Esophagus muscularis mucosa (tissue), 4 donors: Measurements from ENCODE around the gene MPHOSPH8. TPM values are rescaled to one million over a fixed set of nuclear protein-coding genes. Genes with fewer than 3 reads are reported as not detected.
"Not testable (repeated sequence)": the region's sequence is repeated elsewhere in the genome, so short reads cannot be mapped to it uniquely, and the experiment has no call there.

Experiments used
- DNase-seq: peaks from one replicate; pipeline ENCODE4 v3.0.0-alpha.2; 2017; ENCODE audit errors: extremely low spot score
- H3K27ac ChIP-seq, 4 donors: fragments of 200-600 bp; sonication (generic); replicated peaks in 1 of 4; 1 replicate in 3 of 4; 2 replicates in 1 of 4; pipeline ENCODE4 v1.5.1; 2016 to 2019; ENCODE audit warnings: mild to moderate bottlenecking in 1 of 4
- H3K27me3 ChIP-seq, 4 donors: fragments of 200-600 bp; sonication (generic); one replicate each; pipeline versions ENCODE4 v1.5.1 to v1.6.0; 2016 to 2019
- H3K36me3 ChIP-seq, 4 donors: fragments of 200-600 bp; sonication (generic); one replicate each; pipeline ENCODE4 v1.5.1; 2016 to 2019
- H3K4me1 ChIP-seq, 4 donors: fragments of 200-600 bp; sonication (generic); one replicate each; pipeline ENCODE4 v1.5.1; 2016 to 2019
- H3K4me3 ChIP-seq, 4 donors: fragments of 200-600 bp; sonication (generic); 1 replicate in 2 of 4; 2 replicates in 2 of 4; pipeline ENCODE4 v1.5.1; 2016 to 2019; ENCODE audit warnings: mild to moderate bottlenecking in 4 of 4, moderate library complexity in 1 of 4
- H3K9me3 ChIP-seq, 4 donors: fragments of 200-600 bp; sonication (generic); 1 replicate in 3 of 4; 2 replicates in 1 of 4; pipeline ENCODE4 v1.5.1; 2016 to 2019
- CTCF ChIP-seq, 3 experiments: fragments of 200-600 bp in 2 of 3; fragments of 450-650 bp in 1 of 3; sonication (generic) in 2 of 3; IDR thresholded peaks; one replicate each; pipeline ENCODE4 v1.5.1; 2017 to 2019; ENCODE audit warnings: antibody characterized with exemption in 3 of 3, mild to moderate bottlenecking in 2 of 3, moderate library complexity in 1 of 3
- EP300 ChIP-seq: sonication (generic); formaldehyde crosslinking; IDR thresholded peaks from one replicate; pipeline ENCODE4 v1.6.1; 2017; ENCODE audit warnings: antibody characterized with exemption
- POLR2A ChIP-seq: fragments of 450-650 bp; IDR thresholded peaks from one replicate; pipeline ENCODE4 v1.6.1; 2017; ENCODE audit warnings: antibody characterized with exemption, moderate library complexity, mild to moderate bottlenecking, low read depth
- POLR2AphosphoS5 ChIP-seq, 2 donors: sonication (generic); formaldehyde crosslinking; IDR thresholded peaks; one replicate each; pipeline ENCODE4 v1.6.1; 2017; ENCODE audit warnings: antibody characterized with exemption in 2 of 2
- WGBS: methylation state at CpG from one replicate; pipeline ENCODE4 v1.1.5; 2018; 5-methylcytosine and 5-hydroxymethylcytosine counted together
- intact Hi-C: fragments of 100-400 bp; cut with DNase I; formaldehyde crosslinking; loops from one replicate; pipeline ENCODE4 v1.15.1; 2023
- total RNA-seq, 4 donors: library from RNA; depleted of rRNA; stranded (reverse); fragments of >200 nt; gene quantifications; one replicate each; pipeline versions ENCODE4 v1.1.0 to v1.2.1, GENCODE V29; 2016

Gene MPHOSPH8
- total RNA-seq, 4 donors from 2014 or later, result 34.1 to 40.3 (median 39.0) TPM

- Histone ChIP-seq H3K27me3 (no peaks in the 10 kb centered on the region), H3K4me3 (no peak overlapping the region), H3K9me3 (no peaks in the 10 kb centered on the region), H3K4me1 (peaks cover 0 to 4% (median 2%) of the 10 kb centered on the region in 4 donors), H3K27ac (no peak overlapping the region), H3K36me3 (no peaks in the 10 kb centered on the region)
- TF ChIP-seq CTCF (IDR thresholded peaks at IDR 0.05) (no peak), EP300 (no peak), POLR2AphosphoS5 (IDR thresholded peaks at IDR 0.05) (no peak), POLR2A (no peak)
- intact Hi-C loops, result no loop called here
- no peak for DNase-seq
These were observed 52.0 kb downstream of the MPHOSPH8 start for GRCh38 chr13:19685437-19685836.

DNA sequence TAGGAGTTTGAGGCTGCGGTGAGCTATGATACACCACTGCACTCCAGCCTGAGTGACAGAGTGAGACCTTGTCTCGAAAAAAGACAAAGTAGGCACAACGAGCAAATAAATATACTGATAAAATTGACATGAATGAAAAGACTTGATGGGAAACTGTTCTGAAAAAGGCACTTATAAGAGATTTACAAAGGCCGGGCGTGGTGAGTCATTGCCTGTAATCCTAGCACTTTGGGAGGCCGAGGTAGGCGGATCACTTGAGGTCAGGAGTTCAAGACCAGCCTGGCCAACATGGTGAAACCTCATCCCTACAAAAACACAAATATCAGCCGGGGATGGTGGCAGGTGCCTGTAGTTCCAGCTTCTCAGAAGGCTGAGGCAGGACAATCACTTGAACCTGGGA is 58.0 kb downstream of the MPHOSPH8 start:
- not testable (repeated sequence) for H3K4me3 ChIP-seq
- 95% methylated on average over 8 of the region's 8 CpGs for WGBS

GRCh38 chr13:19695428-19695827 is 62.0 kb downstream of the MPHOSPH8 start:
- no peaks in the 10 kb centered on the region for H3K27me3 ChIP-seq
- peaks cover 0 to 4% (median 0%) of the 10 kb centered on the region in 4 donors for H3K4me1 ChIP-seq
- no peak for TF ChIP-seq CTCF (IDR thresholded peaks at IDR 0.05)
- no peak for TF ChIP-seq POLR2A
- no peak for TF ChIP-seq POLR2AphosphoS5 (IDR thresholded peaks at IDR 0.05)
- TF ChIP-seq EP300, result no peak
- 86% methylated on average over 1 of the region's 1 CpG for WGBS
- no peak overlapping the region for H3K4me3 ChIP-seq
- peaks cover 0 to 10% (median 7%) of the 10 kb centered on the region in 4 donors for H3K36me3 ChIP-seq
- no peak for DNase-seq
- H3K9me3 ChIP-seq, result no peaks in the 10 kb centered on the region
- no peak overlapping the region for H3K27ac ChIP-seq
- intact Hi-C loops, result no loop called here

More for the DNA sequence above, 58.0 kb downstream of the MPHOSPH8 start:
- H3K9me3 ChIP-seq, DNase-seq, H3K4me1 ChIP-seq, H3K27me3 ChIP-seq, H3K27ac ChIP-seq, intact Hi-C loops: not testable (repeated sequence)
- peaks cover 0 to 10% (median 7%) of the 10 kb centered on the region in 4 donors for H3K36me3 ChIP-seq

DNA sequence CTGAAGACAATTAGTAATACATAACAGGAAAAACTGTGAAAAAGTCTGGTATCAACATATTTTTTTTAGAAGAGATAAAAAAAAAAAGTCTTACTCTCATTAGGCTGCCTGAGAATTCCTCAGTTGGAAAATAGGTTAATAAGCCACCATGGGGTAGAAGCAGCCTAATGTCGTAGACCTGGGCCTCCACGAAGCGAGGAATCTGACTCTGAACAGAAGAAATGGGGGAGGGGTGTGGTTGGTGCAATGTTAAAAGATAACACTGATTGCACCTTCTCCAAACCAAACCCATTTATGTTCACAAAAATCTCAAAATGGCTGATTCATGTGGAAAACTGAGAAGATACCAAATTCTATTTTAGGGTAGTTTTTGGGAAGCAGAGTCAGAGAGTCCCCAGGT is 62.4 kb downstream of the MPHOSPH8 start:
- 77% methylated on average over 3 of the region's 3 CpGs for WGBS
- H3K36me3 ChIP-seq, result peaks cover 0 to 10% (median 7%) of the 10 kb centered on the region in 4 donors
- no peak overlapping the region for H3K27ac ChIP-seq
- H3K4me3 ChIP-seq, result no peak overlapping the region
- TF ChIP-seq CTCF (IDR thresholded peaks at IDR 0.05) (no peak), POLR2A (no peak), EP300 (no peak), POLR2AphosphoS5 (IDR thresholded peaks at IDR 0.05) (no peak)
- H3K4me1 ChIP-seq, result peaks cover 0 to 4% (median 0%) of the 10 kb centered on the region in 4 donors
- intact Hi-C loops, result no loop called here
- H3K27me3 ChIP-seq, result no peaks in the 10 kb centered on the region
- no peaks in the 10 kb centered on the region for H3K9me3 ChIP-seq
- DNase-seq, result no peak

DNA sequence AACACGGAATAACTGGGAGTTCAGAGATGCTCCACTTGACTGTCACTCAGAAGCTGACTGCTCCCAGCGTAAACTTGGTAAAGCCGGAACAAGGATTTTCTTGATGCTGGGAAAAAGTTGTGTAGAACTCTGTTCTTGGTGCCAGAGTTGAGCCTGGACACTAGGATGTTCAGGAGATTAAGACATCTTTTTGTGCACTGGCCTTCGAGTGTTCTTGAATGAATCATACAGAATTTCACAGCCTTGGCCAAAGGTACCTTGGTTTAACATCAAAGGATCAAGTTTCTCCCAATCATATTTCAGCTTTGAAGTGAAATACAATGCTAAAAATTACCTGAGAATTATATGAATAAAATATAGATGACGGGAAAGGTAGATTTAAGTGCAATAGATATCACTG is 67.5 kb downstream of the MPHOSPH8 start:
- H3K36me3 ChIP-seq, H3K4me1 ChIP-seq, H3K9me3 ChIP-seq, H3K27ac ChIP-seq, H3K27me3 ChIP-seq, DNase-seq, H3K4me3 ChIP-seq: not testable (repeated sequence)
- intact Hi-C loops, result loop anchor here (10.0 kb wide), 1 partner anchor 496 kb away; no protein-coding TSS in a partner anchor
- 82% methylated on average over 3 of the region's 5 CpGs for WGBS

DNA sequence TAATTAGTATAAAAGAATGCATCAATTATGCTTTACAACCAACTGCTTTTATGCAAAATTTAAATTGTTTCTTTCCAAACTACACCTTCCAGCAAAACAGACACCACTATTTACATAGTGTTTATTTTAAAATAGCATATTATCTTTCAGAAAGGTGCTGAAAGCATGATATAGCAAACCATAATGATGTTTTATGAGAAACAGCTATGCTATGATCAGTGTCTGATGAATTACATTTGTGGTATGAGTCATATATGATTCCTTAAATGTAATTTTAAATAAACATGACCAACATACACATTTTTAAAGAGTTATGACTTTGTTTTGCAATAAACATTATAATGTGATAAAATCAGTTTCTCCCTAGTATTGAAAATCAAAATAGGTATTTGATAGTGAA is 68.2 kb downstream of the MPHOSPH8 start:
- not testable (repeated sequence) for H3K27me3 ChIP-seq, DNase-seq, H3K36me3 ChIP-seq, H3K9me3 ChIP-seq, H3K4me3 ChIP-seq, H3K4me1 ChIP-seq, H3K27ac ChIP-seq
- intact Hi-C loops, result loop anchor here (10.0 kb wide), 1 partner anchor 497 kb away; no protein-coding TSS in a partner anchor

DNA sequence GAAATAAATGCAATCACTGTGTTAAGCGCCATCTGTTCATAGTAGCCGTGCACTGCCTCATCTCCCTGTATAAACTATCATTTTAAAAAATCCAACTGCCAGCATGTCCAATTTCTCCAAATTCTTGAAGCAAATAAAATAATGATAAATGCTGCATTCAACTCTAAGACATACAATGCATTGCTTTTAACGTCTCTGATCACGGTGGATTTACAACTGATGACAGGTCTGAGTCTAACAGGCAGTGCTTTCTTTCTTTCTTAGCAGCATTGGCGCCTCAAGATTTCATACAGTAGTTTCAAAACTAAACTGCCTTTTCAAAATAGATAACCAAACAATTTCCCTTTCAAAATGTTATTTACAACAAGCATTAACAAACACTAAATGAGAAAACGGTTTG is 70.8 kb downstream of the MPHOSPH8 start:
- not testable (repeated sequence) for H3K4me1 ChIP-seq, H3K4me3 ChIP-seq, H3K27ac ChIP-seq, DNase-seq, H3K27me3 ChIP-seq, H3K9me3 ChIP-seq, H3K36me3 ChIP-seq
- WGBS, result 83% methylated on average over 6 of the region's 6 CpGs
- intact Hi-C loops, result loop anchor here (10.0 kb wide), 1 partner anchor 499 kb away; no protein-coding TSS in a partner anchor

DNA sequence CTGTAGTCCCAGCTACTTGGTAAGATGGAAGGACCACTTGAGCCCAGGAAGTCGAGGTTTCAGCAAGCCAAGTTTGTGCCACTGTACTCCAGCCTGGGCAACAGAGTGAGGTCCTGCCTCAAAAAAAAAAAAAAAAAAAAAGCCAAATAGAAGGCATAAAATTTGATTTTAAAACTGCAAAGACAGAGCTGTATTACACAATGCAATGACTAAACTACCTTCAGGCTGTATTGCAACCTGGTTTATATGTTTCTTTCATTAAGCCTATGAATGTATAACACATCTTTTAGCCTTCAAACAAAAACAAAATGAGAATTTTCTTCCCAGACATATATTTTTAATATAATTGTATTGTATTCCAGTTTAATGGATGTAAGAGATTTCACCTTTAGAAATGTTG is 75.6 kb downstream of the MPHOSPH8 start:
- not testable (repeated sequence) for H3K27me3 ChIP-seq
- 92% methylated on average over 1 of the region's 1 CpG for WGBS
- intact Hi-C loops, result loop anchor here (10.0 kb wide), 1 partner anchor 504 kb away; no protein-coding TSS in a partner anchor

GRCh38 chr13:19709782-19710181 is 76.3 kb downstream of the MPHOSPH8 start:
- not testable (repeated sequence) for DNase-seq, H3K27me3 ChIP-seq, H3K27ac ChIP-seq, H3K4me1 ChIP-seq, H3K36me3 ChIP-seq, H3K4me3 ChIP-seq, H3K9me3 ChIP-seq
- intact Hi-C loops, result loop anchor here (10.0 kb wide), 1 partner anchor 505 kb away; no protein-coding TSS in a partner anchor

More for the DNA sequence above, 75.6 kb downstream of the MPHOSPH8 start:
- not testable (repeated sequence) for H3K4me1 ChIP-seq, H3K4me3 ChIP-seq, H3K9me3 ChIP-seq, DNase-seq, H3K36me3 ChIP-seq, H3K27ac ChIP-seq
